DMS 273 (cell line): ENCODE measurements around the gene PITPNM2.
"Not testable (repeated sequence)": the region's sequence is repeated elsewhere in the genome, so short reads cannot be mapped to it uniquely, and the experiment has no call there.

Source experiments
- DNase-seq: peaks from one replicate; lab custom pipeline; 2025; ENCODE audit not compliant: unreplicated experiment; lab: John Stamatoyannopoulos, UW

PITPNM2 gene

GRCh38 chr12:123121670-123122069, 29.2 kb downstream of the PITPNM2 start:
- no peak for DNase-seq

- DNase-seq = no peak
Observed at GRCh38 chr12:123120452-123121166, 30.3 kb downstream of the PITPNM2 start.

GRCh38 chr12:123119808-123120207, 31.1 kb downstream of the PITPNM2 start:
- DNase-seq = no peak

GRCh38 chr12:123118497-123118896, 32.4 kb downstream of the PITPNM2 start:
- peak; percentile 13 for DNase-seq

- DNase-seq = no peak
Observed at GRCh38 chr12:123115409-123116121, 35.3 kb downstream of the PITPNM2 start.

GRCh38 chr12:123114304-123115083, 36.4 kb downstream of the PITPNM2 start:
- peak; percentile 13 for DNase-seq

- peak; percentile 28 for DNase-seq
Observed at GRCh38 chr12:123113026-123113425, 37.9 kb downstream of the PITPNM2 start.

- no peak for DNase-seq
Observed at GRCh38 chr12:123111498-123112165, 39.3 kb downstream of the PITPNM2 start.

GRCh38 chr12:123109319-123109772, 41.5 kb downstream of the PITPNM2 start:
- DNase-seq = no peak

- DNase-seq = no peak
Observed at GRCh38 chr12:123108682-123109066, 42.2 kb downstream of the PITPNM2 start.

- DNase-seq = no peak
Observed at GRCh38 chr12:123107926-123108681, 42.8 kb downstream of the PITPNM2 start.

GRCh38 chr12:123106640-123107359, 44.1 kb downstream of the PITPNM2 start:
- no peak for DNase-seq

- DNase-seq = no peak
Observed at GRCh38 chr12:123105211-123105826, 45.6 kb downstream of the PITPNM2 start.

- DNase-seq = no peak
Observed at GRCh38 chr12:123104809-123105208, 46.1 kb downstream of the PITPNM2 start.

GRCh38 chr12:123104094-123104493, 46.8 kb downstream of the PITPNM2 start:
- not testable (repeated sequence) for DNase-seq

- no peak for DNase-seq
Observed at GRCh38 chr12:123102781-123103503, 47.9 kb downstream of the PITPNM2 start.

- DNase-seq = no peak
Observed at GRCh38 chr12:123102366-123102765, 48.5 kb downstream of the PITPNM2 start.

- DNase-seq = no peak
Observed at GRCh38 chr12:123101526-123101925, 49.4 kb downstream of the PITPNM2 start.
